ENCODE results near the gene MAP3K4.

Gene MAP3K4

GRCh38 chr6:161037873-161038228 is 46.3 kb downstream of the MAP3K4 start:
- no peak for DNase-seq (ENCODE audit: low spot score)

- no peak for DNase-seq (ENCODE audit: low spot score)
Measured at GRCh38 chr6:161038229-161039031, 46.9 kb downstream of the MAP3K4 start.

- no peak for DNase-seq (ENCODE audit: low spot score)
Measured at GRCh38 chr6:161041274-161041673, 49.7 kb downstream of the MAP3K4 start.

GRCh38 chr6:161044335-161044734 is 52.8 kb downstream of the MAP3K4 start:
- DNase-seq (ENCODE audit: low spot score) = no peak

- DNase-seq (ENCODE audit: low spot score) = no peak
Measured at GRCh38 chr6:161048641-161049040, 57.1 kb downstream of the MAP3K4 start.

- no peak for DNase-seq (ENCODE audit: low spot score)
Measured at GRCh38 chr6:161050134-161050765, 58.7 kb downstream of the MAP3K4 start.

- no peak for DNase-seq (ENCODE audit: low spot score)
Measured at GRCh38 chr6:161053103-161053502, 61.5 kb downstream of the MAP3K4 start.

GRCh38 chr6:161054876-161055275 is 63.3 kb downstream of the MAP3K4 start:
- no peak for DNase-seq (ENCODE audit: low spot score)

- DNase-seq (ENCODE audit: low spot score) = no peak
Measured at GRCh38 chr6:161056451-161056850, 64.9 kb downstream of the MAP3K4 start.

- no peak for DNase-seq (ENCODE audit: low spot score)
Measured at GRCh38 chr6:161057103-161058091, 65.8 kb downstream of the MAP3K4 start.

GRCh38 chr6:161058741-161059140 is 67.2 kb downstream of the MAP3K4 start:
- no peak for DNase-seq (ENCODE audit: low spot score)

GRCh38 chr6:161061576-161061975 is 70.0 kb downstream of the MAP3K4 start:
- no peak for DNase-seq (ENCODE audit: low spot score)

GRCh38 chr6:161064915-161065314 is 73.3 kb downstream of the MAP3K4 start:
- no peak for DNase-seq (ENCODE audit: low spot score)

- DNase-seq (ENCODE audit: low spot score) = no peak
Measured at GRCh38 chr6:161066511-161066910, 74.9 kb downstream of the MAP3K4 start.

- no peak for DNase-seq (ENCODE audit: low spot score)
Measured at GRCh38 chr6:161067749-161068148, 76.2 kb downstream of the MAP3K4 start.

GRCh38 chr6:161068321-161068741 is 76.8 kb downstream of the MAP3K4 start:
- DNase-seq (ENCODE audit: low spot score) = no peak

- DNase-seq (ENCODE audit: low spot score) = no peak
Measured at GRCh38 chr6:161073930-161074329, 82.4 kb downstream of the MAP3K4 start.

- no peak for DNase-seq (ENCODE audit: low spot score)
Measured at GRCh38 chr6:161074496-161075121, 83.0 kb downstream of the MAP3K4 start.

- DNase-seq (ENCODE audit: low spot score) = no peak
Measured at GRCh38 chr6:161076181-161076677, 84.7 kb downstream of the MAP3K4 start.

GRCh38 chr6:161079566-161080262 is 88.1 kb downstream of the MAP3K4 start:
- no peak for DNase-seq (ENCODE audit: low spot score)

All from globus pallidus (tissue), 1 donor.